Activated CD4-positive, alpha-beta T cell treated with anti-CD3 and anti-CD28 coated beads for 1 hour (primary cell): ENCODE measurements around the gene MBOAT1.
"Not testable (repeated sequence)": the region's sequence is repeated elsewhere in the genome, so short reads cannot be mapped to it uniquely, and the experiment has no call there.

Source experiments
- DNase-seq: peaks from one replicate; pipeline ENCODE4 v3.0.0-alpha.2; 2020

Gene MBOAT1

GRCh38 chr6:20202324-20202658 is 10.0 kb downstream of the MBOAT1 start:
- no peak for DNase-seq

DNA sequence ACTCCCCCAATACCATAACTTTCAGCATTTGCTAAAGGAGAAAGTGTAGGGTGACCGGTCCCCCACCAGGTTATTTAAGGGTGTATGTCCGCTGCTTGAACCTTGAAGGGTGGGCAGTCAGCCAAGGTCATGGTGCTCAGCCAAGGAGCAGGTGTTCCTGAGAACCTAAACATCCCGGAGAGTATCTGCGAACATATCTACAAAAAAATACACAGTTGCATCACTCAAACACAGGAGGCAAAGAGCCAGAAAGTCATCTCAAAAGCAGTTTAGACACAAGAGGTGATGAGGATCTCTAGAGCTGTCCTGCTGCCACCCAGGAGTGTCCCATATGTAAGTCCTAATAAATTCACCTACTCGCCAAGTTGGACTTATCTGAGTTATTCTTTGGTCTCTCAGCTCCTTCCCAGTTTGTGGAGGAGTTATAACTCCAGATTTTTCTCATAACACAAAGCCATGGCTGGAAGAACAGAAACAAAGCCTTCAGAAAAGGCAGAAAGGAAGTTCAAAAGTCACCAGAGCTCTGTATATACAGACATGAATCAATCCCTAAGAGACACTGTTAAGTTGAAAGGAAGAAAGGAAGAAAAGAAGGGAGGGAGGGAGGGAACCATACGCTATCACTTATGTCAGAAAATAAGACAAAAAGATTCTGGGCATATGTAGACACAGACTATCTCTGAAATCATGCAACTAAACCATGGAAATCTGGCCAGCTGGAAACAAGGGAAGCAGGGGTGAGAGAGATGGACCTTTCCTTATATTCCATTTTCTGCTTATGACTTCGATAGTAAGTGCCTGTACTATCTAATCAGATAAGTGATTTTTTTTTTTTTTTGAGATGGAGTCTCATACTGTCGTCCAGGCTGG is 11.3 kb downstream of the MBOAT1 start:
- DNase-seq = no peak

DNA sequence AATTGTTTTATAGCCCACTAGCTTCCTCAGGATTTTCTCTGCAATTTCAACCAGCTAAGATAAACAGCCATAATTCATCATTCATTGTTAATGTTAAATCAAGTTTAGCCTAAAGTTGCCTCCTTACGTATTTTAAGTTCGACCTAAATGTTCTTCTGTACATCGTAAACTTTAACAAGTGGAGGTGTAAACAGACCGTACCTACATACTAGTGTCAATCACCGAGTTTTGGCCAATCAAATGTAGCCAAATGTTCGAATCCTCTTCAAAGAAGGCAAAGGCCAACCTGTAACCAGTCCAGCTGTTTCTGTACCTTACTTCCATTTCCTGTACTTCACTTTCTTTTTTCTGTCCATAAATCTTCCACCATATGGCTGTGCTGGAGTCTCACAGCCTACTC is 13.5 kb downstream of the MBOAT1 start:
- DNase-seq = no peak

GRCh38 chr6:20198156-20198774 is 14.0 kb downstream of the MBOAT1 start:
- no peak for DNase-seq

DNA sequence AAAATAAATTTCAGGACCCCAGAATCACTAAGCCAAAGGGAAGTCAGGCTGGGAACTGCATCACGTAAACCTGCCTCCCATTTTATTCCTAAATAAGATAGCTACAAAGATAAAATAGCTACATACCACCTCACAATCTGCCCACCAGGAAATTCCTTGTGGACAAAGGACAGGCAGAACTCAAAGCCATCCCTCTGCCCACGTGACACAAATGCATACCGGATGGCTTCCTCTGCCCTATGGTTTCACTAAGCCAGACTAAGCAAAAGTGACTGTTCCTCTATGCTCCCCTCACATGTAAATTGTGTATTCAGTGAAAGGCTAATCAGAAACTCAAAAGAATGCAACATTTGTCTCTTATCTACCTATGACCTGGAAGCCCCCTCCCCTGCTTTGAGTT is 15.0 kb downstream of the MBOAT1 start:
- DNase-seq = no peak

DNA sequence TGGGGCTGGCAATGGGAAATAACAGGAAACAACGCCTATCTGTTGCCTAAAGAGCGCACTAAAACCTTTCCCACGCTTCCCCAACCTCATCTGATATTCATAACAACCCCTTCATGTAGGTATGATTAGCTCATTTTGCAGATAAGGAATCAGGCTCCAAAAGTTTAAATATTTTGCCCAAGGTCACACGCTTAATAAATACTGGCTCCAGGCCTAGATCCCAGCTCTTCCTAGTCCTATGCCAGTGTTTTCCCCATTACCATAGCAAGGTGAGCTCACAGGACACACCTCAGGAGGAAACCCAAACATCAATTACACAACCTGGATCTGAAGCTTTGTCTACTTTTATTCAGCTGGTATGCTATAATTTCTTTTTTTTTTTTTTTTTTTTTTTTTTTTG is 19.6 kb downstream of the MBOAT1 start:
- no peak for DNase-seq

DNA sequence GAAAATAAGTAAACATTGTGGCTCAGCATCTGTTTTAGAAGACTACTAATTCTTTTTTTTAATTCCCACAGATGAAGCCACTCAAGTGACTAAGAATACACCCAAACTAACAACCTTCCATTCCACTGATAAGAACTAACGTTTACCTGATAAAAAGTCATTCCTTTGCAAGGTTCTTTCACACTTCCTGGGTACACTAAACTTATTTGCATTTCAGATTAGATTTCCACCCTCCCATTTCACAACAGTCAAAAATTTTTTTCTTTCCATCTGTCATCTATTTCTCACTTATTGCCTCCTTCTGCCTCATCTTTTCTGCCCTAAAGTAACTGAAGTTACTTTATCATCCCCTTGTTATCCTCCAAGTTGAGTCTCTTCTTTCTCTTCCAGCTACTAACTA is 20.3 kb downstream of the MBOAT1 start:
- DNase-seq = no peak

DNA sequence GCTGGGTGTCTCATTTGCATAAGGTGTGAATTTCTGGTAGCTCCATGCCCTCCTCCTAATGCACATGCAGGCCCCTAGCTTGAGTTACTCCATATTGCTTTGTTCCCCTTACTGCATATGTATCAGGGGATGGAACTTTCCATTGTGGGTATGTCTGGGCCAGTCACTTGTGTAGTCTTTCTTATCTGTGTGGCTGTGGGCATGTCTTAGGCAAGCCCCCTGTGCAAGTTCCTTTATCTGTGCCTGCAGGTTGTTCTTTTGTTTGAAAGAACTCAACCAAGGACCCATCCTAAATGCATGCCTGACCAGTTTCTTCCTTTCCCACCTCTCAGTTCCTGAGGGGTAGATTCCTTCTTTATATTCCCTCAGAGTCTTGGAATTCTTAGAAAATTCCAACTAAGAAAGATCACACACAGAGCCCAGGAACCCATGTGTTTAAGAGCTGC is 23.6 kb downstream of the MBOAT1 start:
- DNase-seq = no peak

DNA sequence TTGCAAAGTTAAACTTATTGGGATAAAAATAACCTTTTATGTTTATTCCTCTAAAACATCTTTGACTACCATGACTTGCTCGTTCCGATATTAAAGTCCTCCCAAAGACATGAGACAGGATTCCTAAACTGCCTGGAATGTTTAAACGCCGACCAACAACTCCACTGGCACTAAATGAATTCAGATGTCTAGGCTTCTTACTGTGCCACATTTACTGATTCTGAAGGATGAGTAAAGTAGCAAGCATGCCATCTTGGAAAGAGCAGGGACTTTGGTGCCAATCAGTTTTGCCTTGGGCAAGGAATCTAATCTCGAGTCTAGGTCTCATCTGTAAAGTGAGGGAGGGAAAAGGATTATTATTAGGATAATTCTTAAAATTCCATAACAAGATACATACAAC is 25.3 kb downstream of the MBOAT1 start:
- DNase-seq = no peak

DNA sequence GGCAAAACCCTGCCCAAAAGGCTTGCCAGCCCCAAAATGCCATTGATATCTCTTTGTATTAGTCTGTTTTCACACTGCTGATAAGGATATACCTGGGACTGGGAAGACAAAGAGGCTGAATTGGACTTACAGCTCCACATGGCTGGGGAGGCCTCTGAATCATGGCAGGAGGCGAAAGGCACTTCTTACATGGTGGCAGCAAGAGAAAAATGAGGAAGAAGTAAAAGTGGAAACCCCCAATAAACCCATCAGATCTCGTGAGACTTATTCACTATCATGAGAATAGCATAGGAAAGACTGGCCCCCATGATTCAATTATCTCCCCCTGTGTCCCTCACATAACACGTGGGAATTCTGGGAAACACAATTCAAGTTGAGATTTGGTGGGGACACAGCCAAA is 28.6 kb downstream of the MBOAT1 start:
- DNase-seq = no peak

- DNase-seq = no peak
Measured at GRCh38 chr6:20182926-20183521, 29.2 kb downstream of the MBOAT1 start.

DNA sequence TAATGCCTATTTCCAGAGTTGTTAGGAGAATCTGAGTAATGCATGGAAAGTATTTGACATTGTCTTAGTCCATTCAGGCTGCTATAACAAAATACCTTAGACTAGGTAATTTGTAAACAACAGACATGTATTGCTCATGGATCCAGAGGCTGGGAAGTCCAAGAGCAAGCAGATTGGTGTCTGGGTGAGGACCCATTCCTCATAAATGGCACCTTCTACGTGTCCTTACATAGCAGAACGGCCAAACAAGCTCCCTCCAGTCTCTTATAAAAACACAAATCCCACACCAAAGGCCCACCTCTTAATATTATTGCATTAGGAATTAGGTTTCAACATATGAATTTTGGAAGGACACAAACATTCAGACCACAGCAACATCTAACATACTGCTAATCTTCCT is 30.2 kb downstream of the MBOAT1 start:
- no peak for DNase-seq

DNA sequence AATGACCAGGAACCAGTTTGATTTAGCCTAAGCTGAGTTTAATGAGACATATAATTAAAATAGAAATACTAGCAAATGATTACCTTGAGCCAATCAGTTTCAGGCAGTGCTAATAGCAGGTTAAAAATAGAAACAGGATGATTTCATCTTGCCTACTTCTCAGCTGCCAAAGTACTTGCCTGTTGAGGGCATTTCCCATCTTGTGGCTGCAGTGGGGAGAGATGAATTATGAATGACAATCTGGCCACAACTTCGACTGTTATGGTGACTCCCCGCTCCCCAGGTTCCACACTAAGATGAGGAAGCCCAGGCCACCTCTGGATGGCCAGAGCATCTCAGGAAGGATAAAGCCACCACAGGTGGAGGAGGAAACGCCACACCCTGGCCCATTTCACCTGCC is 31.3 kb downstream of the MBOAT1 start:
- DNase-seq = no peak

DNA sequence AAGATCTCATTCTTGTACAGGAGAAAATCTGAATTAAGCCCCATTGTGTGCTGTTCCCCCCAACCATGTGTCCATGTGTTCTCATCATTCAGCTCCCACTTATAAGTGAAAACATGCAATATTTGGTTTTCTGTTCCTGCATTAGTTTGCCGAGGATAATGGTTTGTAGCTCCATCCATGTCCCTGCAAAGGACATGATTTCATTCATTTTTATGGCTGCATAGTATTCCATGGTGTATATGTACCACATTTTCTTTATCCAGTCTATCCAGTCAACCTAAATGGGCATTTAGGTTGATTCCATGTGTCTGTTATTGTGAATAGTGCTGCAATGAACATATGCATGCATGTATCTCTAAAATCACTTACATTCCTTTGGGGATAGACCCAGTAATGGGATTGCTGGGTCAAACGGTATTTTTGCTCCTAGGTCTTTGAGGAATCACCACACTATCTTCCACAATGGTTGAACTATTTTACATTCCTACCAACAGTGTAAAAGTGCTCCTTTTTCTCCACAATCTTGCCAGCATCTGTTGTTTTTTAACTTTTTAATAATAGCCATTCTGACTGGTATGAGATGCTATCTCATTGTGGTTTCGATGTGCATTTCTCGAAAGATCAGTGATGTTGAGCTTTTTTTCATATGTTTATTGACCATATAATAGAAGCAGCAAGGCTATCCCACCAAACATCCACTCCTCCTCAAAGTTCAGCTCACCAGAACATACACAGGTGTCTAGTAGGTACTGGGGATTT is 32.8 kb downstream of the MBOAT1 start:
- DNase-seq = not testable (repeated sequence)

GRCh38 chr6:20178327-20178726 is 33.9 kb downstream of the MBOAT1 start:
- no peak for DNase-seq

GRCh38 chr6:20175810-20176410 is 36.4 kb downstream of the MBOAT1 start:
- DNase-seq = no peak

DNA sequence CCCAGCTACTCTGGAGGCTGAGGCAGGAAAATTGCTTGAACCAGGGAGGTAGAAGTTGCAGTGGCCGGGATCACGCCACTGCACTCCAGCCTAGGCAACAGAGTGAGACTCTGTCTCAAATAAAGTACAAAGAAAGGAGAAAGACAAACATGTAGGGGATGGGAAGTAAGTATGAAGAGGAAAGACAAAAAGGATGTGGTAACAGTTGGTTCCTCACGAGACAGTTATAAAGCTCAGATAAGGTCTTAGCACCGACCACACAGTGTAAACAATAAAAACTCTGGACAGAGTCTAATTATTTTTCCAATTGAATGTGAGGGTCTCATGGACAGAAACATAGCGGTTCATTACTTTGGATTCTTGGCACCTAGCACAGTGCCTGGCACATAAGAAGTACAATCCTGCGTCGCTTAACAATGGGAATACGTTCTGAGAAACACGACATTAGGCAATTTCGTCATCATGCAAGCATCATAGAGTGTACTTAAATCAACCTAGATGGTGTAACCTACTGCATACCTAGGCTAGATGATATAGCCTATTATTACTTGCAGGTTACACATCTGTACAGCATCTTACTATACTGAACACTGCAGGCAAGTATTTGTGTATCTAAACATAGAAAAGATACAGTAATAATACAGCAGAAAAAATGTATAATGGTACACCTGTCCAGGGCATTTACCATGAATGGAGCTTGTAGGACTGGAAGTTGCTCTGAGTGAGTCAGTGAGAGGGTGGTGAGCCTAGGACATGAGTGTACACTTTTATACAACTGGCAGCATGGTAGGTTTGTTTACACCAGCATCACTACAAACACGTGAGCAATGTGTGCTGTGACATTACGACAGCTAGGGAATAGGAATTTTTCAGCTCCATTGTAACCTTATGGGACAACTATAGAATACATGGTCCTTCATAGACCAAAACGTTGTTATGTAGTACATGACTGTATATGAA is 38.2 kb downstream of the MBOAT1 start:
- no peak for DNase-seq

- no peak for DNase-seq
Measured at GRCh38 chr6:20172842-20173456, 39.3 kb downstream of the MBOAT1 start.

DNA sequence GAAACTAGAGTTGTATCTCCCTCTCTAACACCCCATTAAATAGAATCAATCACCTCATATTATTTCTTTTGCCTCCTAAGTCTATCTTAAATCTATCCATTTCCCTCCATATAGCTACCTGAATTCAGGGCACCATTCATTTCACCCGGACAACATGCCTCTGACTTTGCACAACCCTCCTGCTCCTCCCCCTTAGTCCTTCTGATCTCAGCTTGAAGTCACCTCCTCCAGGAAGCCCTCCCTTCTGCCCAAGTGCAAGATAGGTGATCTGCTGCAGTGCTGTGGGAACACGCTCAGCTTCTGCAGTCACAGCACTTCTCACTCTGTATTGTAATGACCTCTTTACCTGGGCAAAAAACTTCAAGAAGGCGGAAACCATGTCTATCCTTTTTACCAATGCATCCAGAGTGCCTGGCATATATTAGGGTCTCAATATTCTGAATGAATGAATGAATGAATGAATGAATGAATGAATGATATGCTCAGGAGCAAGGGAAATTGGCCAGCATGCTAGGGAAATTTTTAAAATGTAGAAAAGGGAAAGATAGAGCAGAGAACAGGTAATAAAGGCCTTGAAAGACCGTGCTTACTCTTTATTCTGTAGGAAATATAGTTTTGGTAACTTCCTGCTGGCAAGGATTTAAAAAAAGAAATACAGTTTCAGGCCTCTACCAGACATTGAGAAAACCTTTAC is 41.7 kb downstream of the MBOAT1 start:
- DNase-seq = no peak

GRCh38 chr6:20169786-20170185 is 42.5 kb downstream of the MBOAT1 start:
- DNase-seq = no peak

DNA sequence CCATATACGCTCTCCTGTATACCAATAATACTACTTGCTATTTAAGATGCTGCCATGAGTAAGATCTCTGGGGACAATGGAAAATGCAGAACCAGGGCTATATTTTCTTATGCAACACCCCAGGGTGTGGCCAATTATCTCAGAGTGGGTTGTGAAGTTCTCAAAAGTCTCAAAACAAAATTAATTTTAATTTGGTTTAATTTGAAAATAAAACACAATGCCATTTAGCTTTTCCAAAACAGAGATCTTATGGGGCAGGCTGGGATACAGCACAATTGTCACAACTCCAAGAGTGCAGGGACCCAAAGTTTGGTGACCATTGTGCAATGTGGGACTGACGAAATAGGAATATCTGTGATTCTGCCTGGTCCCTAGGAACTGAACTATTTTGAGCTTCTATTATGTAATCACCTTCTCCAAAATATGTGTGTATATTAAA is 43.1 kb downstream of the MBOAT1 start:
- DNase-seq = no peak
